Brain microvascular endothelial cell (primary cell): ENCODE data around the gene CSF1.

ENCODE experiments used
- DNase-seq: peaks from one replicate; pipeline ENCODE4 v3.0.0-alpha.2; 2020
- H3K27ac ChIP-seq: fragments of 250-450 bp; sonication (Bioruptor Pico); 2 replicates; pipeline ENCODE4 v1.5.1; 2020; ENCODE audit warnings: mild to moderate bottlenecking, moderate library complexity
- H3K27me3 ChIP-seq: fragments of 250-450 bp; sonication (Bioruptor Pico); replicated peaks from 2 replicates; pipeline ENCODE4 v1.5.1; 2020; ENCODE audit warnings: mild to moderate bottlenecking
- H3K36me3 ChIP-seq: fragments of 250-450 bp; sonication (Bioruptor Pico); replicated peaks from 2 replicates; pipeline ENCODE4 v1.5.1; 2020; ENCODE audit warnings: mild to moderate bottlenecking
- H3K4me3 ChIP-seq: 2 replicates; pipeline ENCODE4 v1.5.1; 2011; ENCODE audit warnings: low read depth, mild to moderate bottlenecking, control low read depth, low read length, moderate library complexity
- in situ Hi-C: cut with HindIII; loops from 2 replicates; pipeline ENCODE4 v1.10.0; 2017; ENCODE audit warnings: low sequenced_read_pairs, low pct_ligation_motif_present
- TF ChIP-seq, protein P1 (sequence below): IDR thresholded peaks from 2 replicates; pipeline ENCODE4 v1.5.1; 2011; ENCODE audit warnings: low read depth, mild to moderate bottlenecking, moderate library complexity, low read length, control low read depth, inconsistent platforms; ENCODE audit errors: missing control alignments

The CSF1 gene

DNA sequence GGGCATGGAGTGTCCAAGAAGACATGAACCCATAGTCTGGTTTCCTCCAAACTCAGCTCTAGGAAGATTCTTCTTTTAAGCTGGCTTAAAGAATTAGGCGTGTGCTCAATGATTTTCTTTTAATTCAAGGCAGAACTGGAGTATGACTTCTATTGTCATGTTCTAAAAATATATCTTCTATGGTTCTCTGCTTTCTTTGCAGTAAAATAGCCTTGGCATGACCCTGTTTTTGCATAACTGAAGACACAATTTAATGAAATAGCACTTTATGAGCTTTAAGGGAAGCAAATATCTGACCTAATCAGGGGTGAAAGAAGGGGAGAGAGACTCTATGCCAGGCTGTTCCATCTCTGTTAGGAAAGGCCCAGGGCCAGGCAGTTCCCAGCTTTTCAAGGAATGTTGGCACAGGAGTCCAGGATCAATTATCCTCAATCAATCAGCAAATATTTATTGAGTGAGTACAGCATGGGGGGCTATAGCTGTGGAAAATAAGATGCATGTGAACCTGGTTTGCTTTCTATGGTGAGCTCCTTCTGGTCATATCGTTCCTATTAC, 7.2 kb upstream of the CSF1 start:
- DNase-seq = no peak
- Histone ChIP-seq H3K4me3 (no peak overlapping the region), H3K36me3 (no peaks in the 10 kb centered on the region), H3K27ac (no peak overlapping the region), H3K27me3 (no peaks in the 10 kb centered on the region)
- TF ChIP-seq, protein P1, sequence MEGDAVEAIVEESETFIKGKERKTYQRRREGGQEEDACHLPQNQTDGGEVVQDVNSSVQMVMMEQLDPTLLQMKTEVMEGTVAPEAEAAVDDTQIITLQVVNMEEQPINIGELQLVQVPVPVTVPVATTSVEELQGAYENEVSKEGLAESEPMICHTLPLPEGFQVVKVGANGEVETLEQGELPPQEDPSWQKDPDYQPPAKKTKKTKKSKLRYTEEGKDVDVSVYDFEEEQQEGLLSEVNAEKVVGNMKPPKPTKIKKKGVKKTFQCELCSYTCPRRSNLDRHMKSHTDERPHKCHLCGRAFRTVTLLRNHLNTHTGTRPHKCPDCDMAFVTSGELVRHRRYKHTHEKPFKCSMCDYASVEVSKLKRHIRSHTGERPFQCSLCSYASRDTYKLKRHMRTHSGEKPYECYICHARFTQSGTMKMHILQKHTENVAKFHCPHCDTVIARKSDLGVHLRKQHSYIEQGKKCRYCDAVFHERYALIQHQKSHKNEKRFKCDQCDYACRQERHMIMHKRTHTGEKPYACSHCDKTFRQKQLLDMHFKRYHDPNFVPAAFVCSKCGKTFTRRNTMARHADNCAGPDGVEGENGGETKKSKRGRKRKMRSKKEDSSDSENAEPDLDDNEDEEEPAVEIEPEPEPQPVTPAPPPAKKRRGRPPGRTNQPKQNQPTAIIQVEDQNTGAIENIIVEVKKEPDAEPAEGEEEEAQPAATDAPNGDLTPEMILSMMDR = no peak
- in situ Hi-C loops = no loop called here

DNA sequence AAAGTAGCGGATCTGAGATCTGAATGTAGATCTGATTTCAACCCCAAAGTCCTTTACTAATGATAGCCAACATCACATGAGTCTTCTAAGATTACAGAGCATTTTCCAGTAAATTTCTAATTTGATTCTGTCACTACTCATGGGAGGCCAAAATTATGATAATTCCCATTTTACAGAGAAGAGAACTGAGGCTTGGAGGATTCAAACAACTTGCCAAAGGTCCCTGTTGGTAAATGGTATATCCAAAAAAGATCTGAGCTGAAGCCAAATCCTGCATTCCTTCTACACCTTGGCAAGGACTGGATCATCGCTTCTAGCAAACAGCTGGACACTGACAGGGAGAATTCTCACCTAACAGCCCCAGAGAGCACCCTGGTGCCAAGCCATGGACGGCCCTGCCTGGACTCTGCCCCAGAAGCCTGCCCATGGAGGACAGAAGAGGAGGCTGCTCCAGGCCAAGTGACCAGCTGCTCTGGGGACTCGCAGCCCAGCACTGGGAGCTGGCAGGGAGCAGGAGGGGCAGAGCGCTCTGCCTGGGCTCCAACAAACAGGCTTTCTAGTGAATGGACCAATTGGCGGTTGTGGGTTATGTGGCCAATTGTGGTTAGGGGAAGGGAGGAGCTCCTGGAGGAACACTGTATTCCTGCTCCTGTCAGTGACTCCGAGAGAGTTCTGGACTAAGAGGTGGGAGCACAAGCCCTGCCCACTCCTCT, 6.4 kb upstream of the CSF1 start:
- TF ChIP-seq, protein P1 = no peak
- H3K27me3 ChIP-seq = no peaks in the 10 kb centered on the region
- no peaks in the 10 kb centered on the region for H3K36me3 ChIP-seq
- no peak for DNase-seq
- no peak overlapping the region for H3K4me3 ChIP-seq
- in situ Hi-C loops = no loop called here
- no peak overlapping the region for H3K27ac ChIP-seq

DNA sequence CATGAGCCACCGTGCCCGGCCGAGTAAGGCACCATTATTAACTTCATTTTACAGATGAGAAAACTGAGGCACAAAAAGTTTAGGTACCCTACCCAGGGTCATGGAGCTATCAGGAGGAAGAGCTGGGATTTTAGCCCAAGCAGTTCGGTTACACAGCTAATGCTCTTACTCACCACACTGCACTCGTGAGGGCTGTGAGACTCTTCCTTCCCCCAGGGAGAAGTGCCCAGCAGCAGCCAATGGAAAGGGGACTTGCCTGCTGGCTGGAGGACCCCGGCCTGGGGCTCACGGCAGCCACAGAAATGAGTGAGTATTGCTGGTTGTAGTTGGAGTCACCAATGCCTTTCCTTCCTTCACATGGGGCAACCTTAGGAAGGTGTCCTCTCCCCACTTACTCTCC, 5.2 kb upstream of the CSF1 start:
- TF ChIP-seq, protein P1 = no peak
- H3K4me3 ChIP-seq = no peak overlapping the region

DNA sequence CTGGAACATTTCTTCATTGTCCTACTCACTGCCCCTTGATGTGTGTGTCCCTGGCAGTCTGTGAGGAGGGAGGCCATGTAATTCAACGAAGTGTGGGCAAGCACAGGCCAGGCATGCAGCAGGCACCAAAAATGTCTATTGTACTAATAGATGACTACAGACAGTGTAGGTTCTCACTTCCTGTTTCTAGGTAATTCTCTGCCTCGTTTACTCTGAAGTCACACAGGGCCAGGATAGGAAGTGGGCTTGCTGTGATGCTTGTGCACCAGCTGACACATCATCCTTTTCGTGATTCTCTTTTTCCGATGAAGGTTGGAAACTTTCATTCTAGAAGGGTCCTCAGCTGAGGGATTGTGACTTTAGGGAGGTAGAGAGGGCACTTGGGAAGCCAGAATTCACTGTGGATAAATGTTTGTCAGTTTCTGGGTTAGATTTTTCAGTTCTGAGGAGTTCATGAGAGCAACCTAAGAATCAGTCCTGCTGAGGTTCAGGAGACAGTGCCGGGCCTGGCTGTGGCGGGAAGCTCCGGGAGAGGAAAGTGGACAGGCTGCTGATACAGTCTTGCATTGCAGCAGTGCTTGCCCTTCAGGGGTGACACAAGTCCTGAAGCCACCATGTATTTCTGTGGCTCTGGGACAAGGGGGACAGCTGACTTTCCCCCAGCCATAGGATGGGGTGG, 4.3 kb upstream of the CSF1 start:
- H3K27me3 ChIP-seq = no peaks in the 10 kb centered on the region
- in situ Hi-C loops = no loop called here
- no peak for DNase-seq
- H3K36me3 ChIP-seq = no peaks in the 10 kb centered on the region
- H3K4me3 ChIP-seq = no peak overlapping the region
- H3K27ac ChIP-seq = no peak overlapping the region
- TF ChIP-seq, protein P1 = no peak

More for the DNA sequence above, 5.2 kb upstream of the CSF1 start:
- Histone ChIP-seq H3K27ac (no peak overlapping the region), H3K36me3 (no peaks in the 10 kb centered on the region), H3K27me3 (no peaks in the 10 kb centered on the region)
- in situ Hi-C loops = no loop called here
- DNase-seq = no peak

DNA sequence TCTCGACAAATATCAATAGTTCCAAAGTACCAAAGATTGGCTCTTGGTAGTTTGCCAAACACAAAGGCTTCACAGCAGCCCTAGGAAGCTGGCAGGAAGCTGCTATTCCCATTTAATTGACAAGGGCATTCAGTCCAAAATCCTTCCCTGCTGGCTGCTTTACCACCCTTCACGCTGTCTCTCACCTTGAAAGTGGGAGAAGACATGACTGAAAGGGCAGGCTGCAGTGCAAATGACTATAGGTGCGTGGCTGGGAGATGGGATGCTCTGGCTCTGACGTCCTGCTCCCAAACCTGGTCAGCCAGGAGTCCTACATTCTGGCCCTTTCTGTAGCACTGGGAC, 3.8 kb upstream of the CSF1 start:
- H3K4me3 ChIP-seq = no peak overlapping the region
- TF ChIP-seq, protein P1 = no peak
- no peak for DNase-seq
- no peak overlapping the region for H3K27ac ChIP-seq
- no peaks in the 10 kb centered on the region for H3K27me3 ChIP-seq
- H3K36me3 ChIP-seq = no peaks in the 10 kb centered on the region
- in situ Hi-C loops = no loop called here
